DMS53 treated with DMSO at 0.1 percent for 48 hours (cell line): ENCODE results near the gene SERPINE2.
A peak's percentile ranks its signal among the peaks of the same experiment; 100 is the strongest.

ENCODE experiments used
- DNase-seq: peaks from one replicate; lab custom pipeline; 2025; ENCODE audit not compliant: unreplicated experiment; lab: John Stamatoyannopoulos, UW

The SERPINE2 gene

GRCh38 chr2:224055101-224055500, 16.0 kb upstream of the SERPINE2 start:
- DNase-seq: no peak

- no peak for DNase-seq
Measured at GRCh38 chr2:224046752-224047151, 7.7 kb upstream of the SERPINE2 start.

GRCh38 chr2:224042191-224042696, 3.2 kb upstream of the SERPINE2 start:
- no peak for DNase-seq

GRCh38 chr2:224041554-224041953, 2.5 kb upstream of the SERPINE2 start:
- no peak for DNase-seq

GRCh38 chr2:224040753-224041152, 1.7 kb upstream of the SERPINE2 start:
- DNase-seq: no peak

GRCh38 chr2:224039770-224040440, 819 bp upstream of the SERPINE2 start:
- no peak for DNase-seq

- DNase-seq: no peak
Measured at GRCh38 chr2:224038830-224039079, 331 bp downstream of the SERPINE2 start.

GRCh38 chr2:224038049-224038829, 847 bp downstream of the SERPINE2 start:
- DNase-seq: peak; percentile 27

- no peak for DNase-seq
Measured at GRCh38 chr2:224036731-224037361, 2.2 kb downstream of the SERPINE2 start.

GRCh38 chr2:224034017-224034416, 5.1 kb downstream of the SERPINE2 start:
- DNase-seq: no peak

- no peak for DNase-seq
Measured at GRCh38 chr2:224033601-224034000, 5.5 kb downstream of the SERPINE2 start.

- DNase-seq: no peak
Measured at GRCh38 chr2:224032283-224032682, 6.8 kb downstream of the SERPINE2 start.

- no peak for DNase-seq
Measured at GRCh38 chr2:224031358-224031970, 7.6 kb downstream of the SERPINE2 start.

GRCh38 chr2:224030786-224031185, 8.3 kb downstream of the SERPINE2 start:
- DNase-seq: no peak

GRCh38 chr2:224029876-224030275, 9.2 kb downstream of the SERPINE2 start:
- DNase-seq: no peak

- DNase-seq: no peak
Measured at GRCh38 chr2:224027931-224028330, 11.2 kb downstream of the SERPINE2 start.

- no peak for DNase-seq
Measured at GRCh38 chr2:224027070-224027469, 12.0 kb downstream of the SERPINE2 start.

GRCh38 chr2:224025874-224026273, 13.2 kb downstream of the SERPINE2 start:
- no peak for DNase-seq

- no peak for DNase-seq
Measured at GRCh38 chr2:224024270-224024669, 14.8 kb downstream of the SERPINE2 start.

GRCh38 chr2:224023188-224023587, 15.9 kb downstream of the SERPINE2 start:
- peak; percentile 18 for DNase-seq

GRCh38 chr2:224022486-224022885, 16.6 kb downstream of the SERPINE2 start:
- no peak for DNase-seq

GRCh38 chr2:224020523-224020922, 18.6 kb downstream of the SERPINE2 start:
- DNase-seq: no peak
